Jurkat, Clone E6-1 (cell line): Measurements from ENCODE around the gene CX3CL1.
"Not testable (repeated sequence)": the region's sequence is repeated elsewhere in the genome, so short reads cannot be mapped to it uniquely, and the experiment has no call there.

ENCODE experiments used
- DNase-seq: peaks from one replicate; pipeline ENCODE4 v3.0.0-alpha.2; 2011; ENCODE audit warnings: low read depth, low spot score
- H3K4me3 ChIP-seq: 2 replicates; pipeline ENCODE4 v1.5.1; 2011; ENCODE audit warnings: mild to moderate bottlenecking, low read length, control low read depth, moderate library complexity

The CX3CL1 gene

GRCh38 chr16:57355898-57356414, 16.3 kb upstream of the CX3CL1 start:
- no peak for DNase-seq
- no peak overlapping the region for H3K4me3 ChIP-seq

GRCh38 chr16:57356547-57356946, 15.7 kb upstream of the CX3CL1 start:
- no peak for DNase-seq

GRCh38 chr16:57357330-57358085, 14.8 kb upstream of the CX3CL1 start:
- DNase-seq, result no peak
- no peak overlapping the region for H3K4me3 ChIP-seq

More at GRCh38 chr16:57356547-57356946, 15.7 kb upstream of the CX3CL1 start:
- H3K4me3 ChIP-seq, result no peak overlapping the region

- no peak for DNase-seq
- no peak overlapping the region for H3K4me3 ChIP-seq
Observed at GRCh38 chr16:57358086-57358420, 14.2 kb upstream of the CX3CL1 start.

GRCh38 chr16:57358527-57359095, 13.7 kb upstream of the CX3CL1 start, which contains the start of gene CCL22:
TSS of gene CCL22 (plus strand) at chr16:57358783. CDS start at chr16:57358817, 34 bp downstream.
- DNase-seq, result no peak
- no peak within 1 kb of the TSS for H3K4me3 ChIP-seq

GRCh38 chr16:57360321-57360935, 11.9 kb upstream of the CX3CL1 start:
- no peak overlapping the region for H3K4me3 ChIP-seq

GRCh38 chr16:57361404-57361803, 10.9 kb upstream of the CX3CL1 start:
- H3K4me3 ChIP-seq, result no peak overlapping the region
- DNase-seq, result no peak

More at GRCh38 chr16:57360321-57360935, 11.9 kb upstream of the CX3CL1 start:
- DNase-seq, result no peak

GRCh38 chr16:57364143-57364542, 8.1 kb upstream of the CX3CL1 start:
- no peak overlapping the region for H3K4me3 ChIP-seq

GRCh38 chr16:57366544-57367040, 5.7 kb upstream of the CX3CL1 start:
- DNase-seq, result no peak

More at GRCh38 chr16:57364143-57364542, 8.1 kb upstream of the CX3CL1 start:
- DNase-seq, result no peak

GRCh38 chr16:57367116-57367752, 5.1 kb upstream of the CX3CL1 start:
- no peak for DNase-seq
- no peak overlapping the region for H3K4me3 ChIP-seq

More at GRCh38 chr16:57366544-57367040, 5.7 kb upstream of the CX3CL1 start:
- H3K4me3 ChIP-seq, result no peak overlapping the region

GRCh38 chr16:57371494-57372371, 557 bp upstream of the CX3CL1 start:
- no peak overlapping the region for H3K4me3 ChIP-seq
- no peak for DNase-seq

GRCh38 chr16:57373117-57373947, 1.0 kb downstream of the CX3CL1 start:
- DNase-seq, result no peak
- no peak overlapping the region for H3K4me3 ChIP-seq

GRCh38 chr16:57374067-57374534, 1.8 kb downstream of the CX3CL1 start:
- no peak overlapping the region for H3K4me3 ChIP-seq
- no peak for DNase-seq

GRCh38 chr16:57374925-57375465, 2.7 kb downstream of the CX3CL1 start:
- not testable (repeated sequence) for DNase-seq, H3K4me3 ChIP-seq

GRCh38 chr16:57376313-57376818, 4.1 kb downstream of the CX3CL1 start:
- no peak overlapping the region for H3K4me3 ChIP-seq
- no peak for DNase-seq

GRCh38 chr16:57377080-57377841, 5.0 kb downstream of the CX3CL1 start:
- no peak overlapping the region for H3K4me3 ChIP-seq
- DNase-seq, result no peak
